ENCODE measurements around the gene LSM14A.
"Not testable (repeated sequence)": the region's sequence is repeated elsewhere in the genome, so short reads cannot be mapped to it uniquely, and the experiment has no call there.

LSM14A gene

GRCh38 chr19:34191355-34191962 is 19.2 kb downstream of the LSM14A start:
- no peak overlapping the region for H3K9ac ChIP-seq (ENCODE audit: low read depth, low read length)
- peaks cover 3% of the 10 kb centered on the region; the same call in 1 of the 2 replicates for H3K4me1 ChIP-seq (ENCODE audit: insufficient read depth, low read length)
- no peaks in the 10 kb centered on the region for H3K9me3 ChIP-seq (ENCODE audit: control insufficient read depth, insufficient read depth, low read length)
- H3K36me3 ChIP-seq (ENCODE audit: insufficient read depth, low read length) = peaks cover 10% of the 10 kb centered on the region

DNA sequence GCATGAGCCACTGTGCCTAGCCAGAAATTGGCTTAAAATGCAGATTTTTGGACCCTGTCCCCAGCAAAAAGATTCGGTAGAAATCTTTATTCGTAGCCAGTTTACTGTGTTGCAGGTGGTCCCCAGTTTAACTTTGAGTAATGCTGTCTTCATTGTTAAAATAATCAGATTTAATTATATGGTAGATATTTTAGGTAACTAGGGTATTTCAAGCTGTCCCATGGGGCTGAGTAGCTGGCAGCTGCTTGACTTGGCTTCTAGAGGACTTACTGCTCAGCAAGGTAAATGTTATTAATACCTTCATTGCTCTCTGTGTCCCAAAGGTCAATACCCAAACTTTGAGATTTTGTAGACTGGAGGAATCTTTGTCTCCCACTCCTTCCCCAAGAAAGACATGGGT is 21.1 kb downstream of the LSM14A start:
- Histone ChIP-seq H3K9ac (ENCODE audit: low read depth, low read length) (no peak overlapping the region), H3K36me3 (ENCODE audit: insufficient read depth, low read length) (peaks cover 18% of the 10 kb centered on the region), H3K4me1 (ENCODE audit: insufficient read depth, low read length) (peaks cover 3% of the 10 kb centered on the region; the same call in 1 of the 2 replicates), H3K9me3 (ENCODE audit: control insufficient read depth, insufficient read depth, low read length) (no peaks in the 10 kb centered on the region)

DNA sequence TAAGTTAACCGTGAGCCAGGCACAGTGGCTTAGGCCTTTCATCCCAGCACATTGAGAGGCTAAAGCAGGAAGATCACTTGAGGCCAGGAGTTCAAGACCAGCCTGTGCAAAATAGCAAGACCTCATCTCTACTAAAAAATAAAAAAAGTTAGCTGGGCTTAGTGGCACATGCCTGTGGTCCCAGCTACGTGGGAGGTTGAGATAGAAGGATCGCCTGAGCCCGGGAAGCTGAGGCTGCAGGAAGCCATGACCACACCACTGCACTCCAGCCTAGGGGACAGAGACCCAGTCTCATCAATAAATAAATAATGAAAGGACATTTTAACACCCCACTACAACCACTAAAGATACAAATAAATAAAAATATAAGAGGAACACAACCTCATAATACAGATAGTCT is 21.6 kb downstream of the LSM14A start:
- Histone ChIP-seq H3K36me3 (ENCODE audit: insufficient read depth, low read length) (peaks cover 18% of the 10 kb centered on the region), H3K9me3 (ENCODE audit: control insufficient read depth, insufficient read depth, low read length) (no peaks in the 10 kb centered on the region), H3K9ac (ENCODE audit: low read depth, low read length) (no peak overlapping the region), H3K4me1 (ENCODE audit: insufficient read depth, low read length) (peaks cover 3% of the 10 kb centered on the region; the same call in 1 of the 2 replicates)

DNA sequence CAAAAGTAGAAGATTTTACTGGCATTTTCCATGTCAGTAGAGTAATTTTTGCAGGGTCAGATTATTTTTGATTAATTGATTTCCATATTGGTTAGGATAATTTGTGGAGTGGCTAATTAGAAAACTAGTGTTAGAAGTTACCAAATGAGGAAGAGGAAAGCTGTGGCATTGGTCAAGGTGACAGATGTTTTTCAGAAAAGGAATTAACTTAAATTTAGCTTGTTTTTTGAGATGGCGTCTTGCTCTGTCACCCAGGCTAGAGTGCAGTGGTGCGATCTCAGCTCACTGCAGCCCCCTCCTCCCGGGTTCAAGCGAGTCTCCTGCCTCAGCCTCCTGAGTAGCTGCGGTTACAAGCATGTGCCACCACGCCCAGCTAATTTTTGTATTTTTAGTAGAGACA is 28.8 kb downstream of the LSM14A start:
- Histone ChIP-seq H3K9me3 (ENCODE audit: control insufficient read depth, insufficient read depth, low read length) (no peaks in the 10 kb centered on the region), H3K4me1 (ENCODE audit: insufficient read depth, low read length) (no peaks in the 10 kb centered on the region), H3K36me3 (ENCODE audit: insufficient read depth, low read length) (peaks cover 9% of the 10 kb centered on the region), H3K9ac (ENCODE audit: low read depth, low read length) (no peak overlapping the region)

DNA sequence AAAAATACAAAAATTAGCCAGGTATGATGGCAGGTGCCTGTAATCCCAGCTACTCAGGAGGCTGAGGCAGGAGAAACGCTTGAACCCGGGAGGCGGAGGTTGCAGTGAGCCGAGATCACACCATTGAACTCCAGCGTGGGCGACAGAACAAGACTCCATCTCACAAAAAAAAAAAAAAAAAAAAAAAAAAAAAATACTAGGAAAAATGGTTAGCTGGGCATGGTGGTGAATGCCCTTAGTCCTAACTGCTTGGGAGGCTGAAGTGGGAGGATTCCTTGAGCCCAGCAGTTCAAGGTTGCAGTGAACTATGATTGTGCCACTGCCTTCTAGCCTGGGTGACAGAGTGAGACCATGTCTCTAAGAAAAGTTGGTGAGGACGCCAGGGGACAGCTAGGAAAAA is 33.0 kb downstream of the LSM14A start:
- H3K9ac ChIP-seq (ENCODE audit: low read depth, low read length); H3K4me1 ChIP-seq (ENCODE audit: insufficient read depth, low read length); H3K9me3 ChIP-seq (ENCODE audit: control insufficient read depth, insufficient read depth, low read length); H3K36me3 ChIP-seq (ENCODE audit: insufficient read depth, low read length): not testable (repeated sequence)

GRCh38 chr19:34208291-34208884 is 36.1 kb downstream of the LSM14A start:
- Histone ChIP-seq H3K4me1 (ENCODE audit: insufficient read depth, low read length) (no peaks in the 10 kb centered on the region), H3K36me3 (ENCODE audit: insufficient read depth, low read length) (peaks cover 14% of the 10 kb centered on the region), H3K9me3 (ENCODE audit: control insufficient read depth, insufficient read depth, low read length) (no peaks in the 10 kb centered on the region), H3K9ac (ENCODE audit: low read depth, low read length) (no peak overlapping the region)

DNA sequence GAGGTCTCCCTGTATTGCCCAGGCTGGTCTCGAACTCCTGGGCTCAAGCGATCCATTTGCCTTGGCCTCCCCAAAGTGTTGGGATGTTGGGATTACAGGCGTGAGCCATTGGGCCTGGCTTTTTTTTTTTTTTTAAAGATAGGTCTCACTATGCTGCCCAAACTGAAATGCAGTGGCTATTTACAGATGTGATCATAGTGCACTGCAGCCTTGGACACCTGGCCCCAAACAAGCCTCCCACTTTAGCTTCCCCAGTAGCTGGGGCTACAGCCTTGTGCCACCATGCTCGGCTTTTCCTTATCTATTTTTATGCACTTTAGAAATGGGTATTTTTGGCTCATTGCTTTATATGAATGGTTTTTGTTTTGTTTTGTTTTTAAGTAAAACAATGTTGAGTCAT is 37.4 kb downstream of the LSM14A start:
- Histone ChIP-seq H3K4me1 (ENCODE audit: insufficient read depth, low read length) (no peaks in the 10 kb centered on the region), H3K36me3 (ENCODE audit: insufficient read depth, low read length) (peaks cover 14% of the 10 kb centered on the region)

GRCh38 chr19:34213283-34213682 is 41.0 kb downstream of the LSM14A start:
- Histone ChIP-seq H3K9ac (ENCODE audit: low read depth, low read length) (no peak overlapping the region), H3K36me3 (ENCODE audit: insufficient read depth, low read length) (peaks cover 17% of the 10 kb centered on the region), H3K9me3 (ENCODE audit: control insufficient read depth, insufficient read depth, low read length) (no peaks in the 10 kb centered on the region), H3K4me1 (ENCODE audit: insufficient read depth, low read length) (no peaks in the 10 kb centered on the region)

More for the DNA sequence above, 37.4 kb downstream of the LSM14A start:
- Histone ChIP-seq H3K9me3 (ENCODE audit: control insufficient read depth, insufficient read depth, low read length) (no peaks in the 10 kb centered on the region), H3K9ac (ENCODE audit: low read depth, low read length) (no peak overlapping the region)

GRCh38 chr19:34214040-34214439 is 41.7 kb downstream of the LSM14A start:
- Histone ChIP-seq H3K36me3 (ENCODE audit: insufficient read depth, low read length) (peaks cover 17% of the 10 kb centered on the region), H3K4me1 (ENCODE audit: insufficient read depth, low read length) (no peaks in the 10 kb centered on the region), H3K9ac (ENCODE audit: low read depth, low read length) (no peak overlapping the region), H3K9me3 (ENCODE audit: control insufficient read depth, insufficient read depth, low read length) (no peaks in the 10 kb centered on the region)

GRCh38 chr19:34215006-34215665 is 42.8 kb downstream of the LSM14A start:
- no peaks in the 10 kb centered on the region for H3K9me3 ChIP-seq (ENCODE audit: control insufficient read depth, insufficient read depth, low read length)
- no peak overlapping the region for H3K9ac ChIP-seq (ENCODE audit: low read depth, low read length)
- no peaks in the 10 kb centered on the region for H3K4me1 ChIP-seq (ENCODE audit: insufficient read depth, low read length)
- peaks cover 17% of the 10 kb centered on the region for H3K36me3 ChIP-seq (ENCODE audit: insufficient read depth, low read length)

GRCh38 chr19:34215666-34216038 is 43.3 kb downstream of the LSM14A start:
- Histone ChIP-seq H3K4me1 (ENCODE audit: insufficient read depth, low read length) (no peaks in the 10 kb centered on the region), H3K36me3 (ENCODE audit: insufficient read depth, low read length) (peaks cover 13% of the 10 kb centered on the region), H3K9ac (ENCODE audit: low read depth, low read length) (no peak overlapping the region), H3K9me3 (ENCODE audit: control insufficient read depth, insufficient read depth, low read length) (no peaks in the 10 kb centered on the region)

GRCh38 chr19:34216745-34217219 is 44.5 kb downstream of the LSM14A start:
- H3K36me3 ChIP-seq (ENCODE audit: insufficient read depth, low read length) = peaks cover 13% of the 10 kb centered on the region
- not testable (repeated sequence) for H3K9ac ChIP-seq (ENCODE audit: low read depth, low read length); H3K9me3 ChIP-seq (ENCODE audit: control insufficient read depth, insufficient read depth, low read length); H3K4me1 ChIP-seq (ENCODE audit: insufficient read depth, low read length)

DNA sequence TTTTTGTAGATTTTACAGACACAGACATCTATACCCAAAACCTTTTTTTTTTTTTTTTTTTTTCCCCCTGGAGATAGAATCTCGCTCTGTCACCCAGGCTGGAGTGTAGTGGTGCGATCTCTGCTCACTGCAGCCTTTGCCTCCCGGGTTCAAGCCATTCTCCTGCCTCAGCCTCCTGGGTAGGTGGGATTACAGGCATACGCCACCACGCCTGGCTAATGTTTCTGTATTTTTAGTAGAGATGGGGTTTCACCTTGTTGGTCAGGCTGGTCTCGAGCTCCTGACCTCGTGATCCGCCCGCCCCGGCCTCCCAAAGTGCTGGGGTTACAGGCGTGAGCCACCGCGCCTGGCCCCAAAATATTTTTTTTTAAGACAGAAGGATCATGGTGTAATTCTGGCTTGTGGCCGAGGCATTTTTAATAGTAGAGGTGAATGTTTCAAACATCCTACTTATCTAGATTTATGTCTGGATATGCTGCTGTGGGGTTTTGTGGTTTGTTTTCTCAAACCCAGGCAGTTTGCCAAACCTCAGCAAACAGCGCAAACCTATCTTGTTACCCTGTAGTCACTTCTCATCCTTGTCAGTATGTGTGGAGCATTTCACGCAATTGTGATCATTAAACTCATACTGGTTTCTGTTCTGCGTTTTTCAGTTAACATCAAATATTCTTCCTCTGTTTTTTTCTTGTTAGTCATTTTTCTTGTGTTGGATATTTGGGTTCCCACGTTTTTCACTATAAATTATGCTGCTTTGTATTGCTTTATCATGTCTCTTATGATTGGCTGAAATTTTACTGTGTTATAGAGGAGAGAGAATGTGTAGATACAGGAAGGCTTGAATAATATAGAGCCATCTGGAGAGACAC is 45.9 kb downstream of the LSM14A start:
- Histone ChIP-seq H3K9ac (ENCODE audit: low read depth, low read length) (no peak overlapping the region), H3K36me3 (ENCODE audit: insufficient read depth, low read length) (peaks cover 18% of the 10 kb centered on the region), H3K4me1 (ENCODE audit: insufficient read depth, low read length) (no peaks in the 10 kb centered on the region), H3K9me3 (ENCODE audit: control insufficient read depth, insufficient read depth, low read length) (no peaks in the 10 kb centered on the region)

- no peak overlapping the region for H3K9ac ChIP-seq (ENCODE audit: low read depth, low read length)
- no peaks in the 10 kb centered on the region for H3K9me3 ChIP-seq (ENCODE audit: control insufficient read depth, insufficient read depth, low read length)
- peaks cover 22% of the 10 kb centered on the region for H3K36me3 ChIP-seq (ENCODE audit: insufficient read depth, low read length)
- H3K4me1 ChIP-seq (ENCODE audit: insufficient read depth, low read length) = no peaks in the 10 kb centered on the region
Observed at GRCh38 chr19:34218818-34219164, 46.5 kb downstream of the LSM14A start.

Measured in ES-I3 (cell line).